ENCODE results near the gene CERT1.

CERT1 gene

GRCh38 chr5:75349663-75350062, 161.8 kb downstream of the CERT1 start:
- peaks cover 40% of the 10 kb centered on the region for H3K79me2 ChIP-seq (ENCODE audit: control insufficient read depth, low read length)
- no peaks in the 10 kb centered on the region for H4K20me1 ChIP-seq (ENCODE audit: control insufficient read depth, insufficient read depth, low read depth, low read length)
- no peak for TF ChIP-seq CTCF (IDR thresholded peaks at IDR 0.05; ENCODE audit: low read depth, low read length, poor library complexity, severe bottlenecking)
- TF ChIP-seq EZH2phosphoT487 (IDR thresholded peaks at IDR 0.05; ENCODE audit: borderline replicate concordance, low read length) = no peak
- H3K27me3 ChIP-seq (ENCODE audit: control insufficient read depth, low read length) = no peaks in the 10 kb centered on the region
- H3K36me3 ChIP-seq (ENCODE audit: control insufficient read depth, low read length) = peaks cover 96% of the 10 kb centered on the region
- no peak overlapping the region for H3K4me2 ChIP-seq (ENCODE audit: low read length)
- no peaks in the 10 kb centered on the region for H3K9me3 ChIP-seq (ENCODE audit: control insufficient read depth, insufficient read depth, low read length)
- H3K4me3 ChIP-seq (ENCODE audit: low read length) = no peak overlapping the region
- no peaks in the 10 kb centered on the region for H3K9me2 ChIP-seq (replicated peaks; ENCODE audit: control insufficient read depth, low read length)
- peaks cover 2% of the 10 kb centered on the region; the same call in 1 of the 2 replicates for H3F3A ChIP-seq (ENCODE audit: control insufficient read depth, insufficient read depth)
- H3K4me1 ChIP-seq (ENCODE audit: control insufficient read depth, low read length) = no peaks in the 10 kb centered on the region
- H3K27ac ChIP-seq (ENCODE audit: low read depth, low read length) = no peak overlapping the region

- H3K9me3 ChIP-seq (ENCODE audit: control insufficient read depth, insufficient read depth, low read length) = no peaks in the 10 kb centered on the region
- no peak overlapping the region for H3K27ac ChIP-seq (ENCODE audit: low read depth, low read length)
- TF ChIP-seq CTCF (IDR thresholded peaks at IDR 0.05; ENCODE audit: low read depth, low read length, poor library complexity, severe bottlenecking) = no peak
- no peak for TF ChIP-seq EZH2phosphoT487 (IDR thresholded peaks at IDR 0.05; ENCODE audit: borderline replicate concordance, low read length)
- H3F3A ChIP-seq (ENCODE audit: control insufficient read depth, insufficient read depth) = peaks cover 2% of the 10 kb centered on the region; the same call in 1 of the 2 replicates
- H3K4me1 ChIP-seq (ENCODE audit: control insufficient read depth, low read length) = no peaks in the 10 kb centered on the region
- H4K20me1 ChIP-seq (ENCODE audit: control insufficient read depth, insufficient read depth, low read depth, low read length) = peaks cover 7% of the 10 kb centered on the region; the same call in 1 of the 2 replicates
- H3K79me2 ChIP-seq (ENCODE audit: control insufficient read depth, low read length) = peaks cover 52% of the 10 kb centered on the region
- H3K4me3 ChIP-seq (ENCODE audit: low read length) = no peak overlapping the region
- H3K4me2 ChIP-seq (ENCODE audit: low read length) = no peak overlapping the region
- H3K9me2 ChIP-seq (replicated peaks; ENCODE audit: control insufficient read depth, low read length) = no peaks in the 10 kb centered on the region
- no peaks in the 10 kb centered on the region for H3K27me3 ChIP-seq (ENCODE audit: control insufficient read depth, low read length)
- peaks cover 96% of the 10 kb centered on the region for H3K36me3 ChIP-seq (ENCODE audit: control insufficient read depth, low read length)
Observed at GRCh38 chr5:75348241-75348640, 163.2 kb downstream of the CERT1 start.

- no peak for TF ChIP-seq CTCF (IDR thresholded peaks at IDR 0.05; ENCODE audit: low read depth, low read length, poor library complexity, severe bottlenecking)
- no peak for TF ChIP-seq EZH2phosphoT487 (IDR thresholded peaks at IDR 0.05; ENCODE audit: borderline replicate concordance, low read length)
Observed at GRCh38 chr5:75342836-75343235, 168.6 kb downstream of the CERT1 start.

More at GRCh38 chr5:75342836-75343235, 168.6 kb downstream of the CERT1 start:
- Histone ChIP-seq H3K9me2 (replicated peaks; ENCODE audit: control insufficient read depth, low read length) (no peaks in the 10 kb centered on the region), H3F3A (ENCODE audit: control insufficient read depth, insufficient read depth) (no peaks in the 10 kb centered on the region; the same call in 1 of the 2 replicates), H3K27me3 (ENCODE audit: control insufficient read depth, low read length) (no peaks in the 10 kb centered on the region), H3K4me1 (ENCODE audit: control insufficient read depth, low read length) (peaks cover 33% of the 10 kb centered on the region), H3K79me2 (ENCODE audit: control insufficient read depth, low read length) (peaks cover 84% of the 10 kb centered on the region), H3K4me3 (ENCODE audit: low read length) (no peak overlapping the region), H3K9me3 (ENCODE audit: control insufficient read depth, insufficient read depth, low read length) (no peaks in the 10 kb centered on the region), H3K4me2 (ENCODE audit: low read length) (no peak overlapping the region), H3K36me3 (ENCODE audit: control insufficient read depth, low read length) (peaks cover 96% of the 10 kb centered on the region), H3K27ac (ENCODE audit: low read depth, low read length) (no peak overlapping the region), H4K20me1 (ENCODE audit: control insufficient read depth, insufficient read depth, low read depth, low read length) (peaks cover 45% of the 10 kb centered on the region)
